Fibroblast of skin of back (primary cell): ENCODE results near the gene CMC1. TPM values are rescaled to one million over a fixed set of nuclear protein-coding genes. Genes with fewer than 3 reads are reported as not detected.
"Not testable (repeated sequence)": the region's sequence is repeated elsewhere in the genome, so short reads cannot be mapped to it uniquely, and the experiment has no call there.

ENCODE experiments used
- DNase-seq: peaks from one replicate; pipeline ENCODE4 v3.0.0-alpha.2; 2013
- polyA plus RNA-seq, 2 experiments: library from polyadenylated mRNA; unstranded; fragments of 120-200 nt; gene quantifications; one replicate each; pipeline ENCODE4 v1.2.1, GENCODE V29; 2013; ENCODE audit not compliant: insufficient read length in 2 of 2

The CMC1 gene
- polyA plus RNA-seq (2013, experiment 1 of 2; ENCODE audit: insufficient read length) = 22.8 TPM
- polyA plus RNA-seq (2013, experiment 2 of 2; ENCODE audit: insufficient read length) = 17.9 TPM

GRCh38 chr3:28241221-28242160 lies at the start of gene CMC1:
TSS of gene CMC1 (plus strand) at chr3:28241619. CDS start at chr3:28241794, 175 bp downstream.
- DNase-seq = peak; percentile 97

GRCh38 chr3:28198161-28198560 lies 43.3 kb upstream of the CMC1 start:
- DNase-seq = no peak

GRCh38 chr3:28198974-28199373 lies 42.4 kb upstream of the CMC1 start:
- DNase-seq = no peak

GRCh38 chr3:28199643-28200042 lies 41.8 kb upstream of the CMC1 start:
- not testable (repeated sequence) for DNase-seq

- DNase-seq = not testable (repeated sequence)
Measured at GRCh38 chr3:28200366-28200848, 41.0 kb upstream of the CMC1 start.

GRCh38 chr3:28206479-28206878 lies 34.9 kb upstream of the CMC1 start:
- DNase-seq = no peak

GRCh38 chr3:28207000-28207733 lies 34.3 kb upstream of the CMC1 start:
- DNase-seq = no peak

DNA sequence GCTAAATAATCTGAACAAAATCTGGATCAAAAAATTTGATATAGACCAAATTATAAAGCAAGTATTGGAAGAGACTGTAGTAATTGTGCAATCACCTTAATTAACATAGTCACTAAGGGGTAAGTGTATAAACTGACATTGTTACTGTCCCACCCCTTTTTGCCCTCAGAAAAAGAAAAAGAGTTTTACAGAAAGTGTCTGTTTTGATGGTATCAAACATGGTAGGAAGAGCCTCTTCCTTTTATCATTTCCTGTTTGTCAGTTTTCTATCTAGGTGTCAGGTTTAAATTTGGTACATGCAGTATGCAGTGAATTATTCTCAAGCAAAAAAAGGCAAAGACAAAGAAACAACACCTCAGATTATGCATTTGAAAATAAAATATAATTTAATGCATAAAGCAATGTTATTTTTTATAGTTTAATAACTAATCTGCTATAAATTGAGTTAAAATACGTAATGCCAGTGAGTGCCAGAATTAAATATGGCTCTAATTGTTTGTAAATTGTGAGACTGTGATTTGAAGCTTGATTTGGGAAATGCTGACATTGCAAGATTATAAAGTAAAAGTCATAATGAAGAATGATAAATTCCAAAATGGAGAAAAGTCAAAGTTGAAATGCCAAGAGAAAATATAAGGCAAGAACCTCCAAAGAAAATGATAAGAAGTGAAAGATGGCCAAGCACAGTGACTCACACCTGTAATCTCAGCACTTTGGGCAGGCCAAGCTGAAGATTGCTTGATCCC lies 30.3 kb upstream of the CMC1 start:
- no peak for DNase-seq

- DNase-seq = no peak
Measured at GRCh38 chr3:28212681-28213080, 28.7 kb upstream of the CMC1 start.

- DNase-seq = no peak
Measured at GRCh38 chr3:28215407-28215806, 26.0 kb upstream of the CMC1 start.

GRCh38 chr3:28218071-28218916 lies 23.1 kb upstream of the CMC1 start:
- DNase-seq = no peak

DNA sequence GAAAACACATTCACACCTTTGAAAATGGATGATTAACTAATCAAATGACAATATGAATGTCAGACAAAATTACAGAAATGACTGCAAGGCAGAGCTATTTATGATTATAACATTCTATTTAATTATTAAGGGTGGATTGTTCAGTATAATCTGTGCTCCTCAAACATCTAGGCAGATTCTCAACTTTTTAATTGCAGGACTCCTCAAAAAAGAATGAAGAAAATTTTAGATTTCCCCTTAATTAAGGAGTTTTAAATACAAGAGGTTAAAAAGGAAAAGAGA lies 22.6 kb upstream of the CMC1 start:
- DNase-seq = no peak

- no peak for DNase-seq
Measured at GRCh38 chr3:28224430-28224829, 17.0 kb upstream of the CMC1 start.

- DNase-seq = no peak
Measured at GRCh38 chr3:28226020-28226419, 15.4 kb upstream of the CMC1 start.

DNA sequence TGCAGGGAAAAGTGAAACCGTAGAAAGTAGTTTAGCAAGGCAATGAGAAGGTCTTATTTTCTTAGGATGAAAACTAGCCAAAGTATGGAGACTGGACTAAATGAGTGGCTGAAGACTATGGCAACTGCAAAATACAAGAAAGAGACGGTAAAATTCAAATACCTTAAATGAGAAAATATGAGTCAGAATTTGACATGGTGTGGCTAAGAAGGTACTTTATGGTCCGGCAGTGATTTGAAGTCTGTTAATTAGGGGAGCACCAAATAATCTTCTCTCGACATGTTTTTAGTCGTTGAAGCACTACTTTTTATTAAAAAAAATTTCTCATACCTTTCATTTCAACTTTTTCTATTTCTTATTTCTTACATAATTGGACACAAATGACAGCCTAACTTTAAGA lies 12.8 kb upstream of the CMC1 start:
- no peak for DNase-seq

GRCh38 chr3:28232659-28233058 lies 8.8 kb upstream of the CMC1 start:
- DNase-seq = no peak

- no peak for DNase-seq
Measured at GRCh38 chr3:28234454-28234853, 7.0 kb upstream of the CMC1 start.

DNA sequence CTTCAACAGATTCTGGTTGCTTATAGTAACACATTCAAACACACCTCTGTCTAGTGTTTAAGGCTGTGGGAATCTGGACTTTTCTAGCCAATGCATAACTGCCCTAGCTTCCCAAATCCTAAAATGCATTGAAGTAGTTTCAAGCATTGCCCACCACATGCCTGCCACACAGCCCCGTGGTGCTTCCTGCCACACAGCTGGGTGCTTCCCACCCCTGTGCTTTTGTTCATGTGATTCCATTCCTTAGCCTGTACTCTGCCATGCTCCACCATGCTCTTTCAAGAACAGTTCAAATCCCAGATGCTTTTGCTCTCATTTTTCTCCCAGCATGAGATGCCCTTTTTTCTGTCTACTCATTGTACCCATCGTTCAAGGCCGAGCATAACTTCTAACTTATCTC lies 2.3 kb upstream of the CMC1 start:
- no peak for DNase-seq

GRCh38 chr3:28240441-28240840 lies 978 bp upstream of the CMC1 start:
- no peak for DNase-seq

GRCh38 chr3:28242519-28242918 lies 1.1 kb downstream of the CMC1 start:
- DNase-seq = no peak

- no peak for DNase-seq
Measured at GRCh38 chr3:28243424-28244106, 2.1 kb downstream of the CMC1 start.
